T-helper 17 cell (primary cell): ENCODE measurements around the gene IFT122. TPM values are rescaled to one million over a fixed set of nuclear protein-coding genes. Genes with fewer than 3 reads are reported as not detected.

Source experiments
- ATAC-seq: fragments of 150-1000 bp; cut with Tn5 transposase; 2 replicates; pipeline ENCODE4 v1.10.0; 2021; ENCODE audit warnings: mild to moderate bottlenecking, moderate library complexity
- DNase-seq, 3 donors: peaks; one replicate each; pipeline versions ENCODE4 v3.0.0 to v3.0.0-alpha.2; 2020 to 2021
- H3K9me3 ChIP-seq: one replicate; pipeline ENCODE4 v1.7.0; 2013; ENCODE audit warnings: low read length, mild to moderate bottlenecking; ENCODE audit not compliant: control insufficient read depth, poor library complexity, severe bottlenecking
- H3K27ac Mint-ChIP-seq: one replicate; pipeline ENCODE4 v1.8.0; 2022; ENCODE audit warnings: mild to moderate bottlenecking, moderate library complexity, mixed read lengths
- H3K27me3 Mint-ChIP-seq: one replicate; pipeline ENCODE4 v1.8.0; 2022; ENCODE audit warnings: mixed read lengths
- H3K36me3 Mint-ChIP-seq: one replicate; pipeline ENCODE4 v1.8.0; 2022; ENCODE audit warnings: low read depth, mixed read lengths
- H3K4me1 Mint-ChIP-seq: one replicate; pipeline ENCODE4 v1.8.0; 2022; ENCODE audit warnings: mild to moderate bottlenecking, mixed read lengths
- H3K4me3 Mint-ChIP-seq: one replicate; pipeline ENCODE4 v1.8.0; 2022; ENCODE audit warnings: mild to moderate bottlenecking, moderate library complexity, mixed read lengths
- total RNA-seq, 4 donors: library from RNA in 2 of 4; stranded (reverse) in 2 of 4; gene quantifications; one replicate each; pipeline ENCODE4 v1.2.3 and lab custom pipeline; 2022 to 2026

IFT122 gene
- total RNA-seq, 2 donors from 2014 or later, result 20.1 to 22.8 TPM

- peaks cover 9% of the 10 kb centered on the region for H3K4me1 Mint-ChIP-seq
- peak overlapping the region; percentile 45 for H3K27ac Mint-ChIP-seq
- no peaks in the 10 kb centered on the region for H3K9me3 ChIP-seq
- peaks cover 9% of the 10 kb centered on the region for H3K27me3 Mint-ChIP-seq
- DNase-seq (no peak), ATAC-seq (no peak)
- no peaks in the 10 kb centered on the region for H3K36me3 Mint-ChIP-seq
- no peak overlapping the region for H3K4me3 Mint-ChIP-seq
Measured at GRCh38 chr3:129529436-129530210, 89.6 kb downstream of the IFT122 start.

GRCh38 chr3:129530251-129530791 is 90.3 kb downstream of the IFT122 start:
- Mint-ChIP-seq H3K27me3 (peaks cover 9% of the 10 kb centered on the region), H3K36me3 (no peaks in the 10 kb centered on the region), H3K4me3 (no peak overlapping the region), H3K4me1 (peaks cover 9% of the 10 kb centered on the region), H3K27ac (peak overlapping the region; percentile 56)
- ATAC-seq (no peak), DNase-seq (no peak)
- H3K9me3 ChIP-seq, result no peaks in the 10 kb centered on the region

- H3K9me3 ChIP-seq, result no peaks in the 10 kb centered on the region
- H3K36me3 Mint-ChIP-seq, result no peaks in the 10 kb centered on the region
- H3K4me1 Mint-ChIP-seq, result peaks cover 9% of the 10 kb centered on the region
- peak overlapping the region; percentile 56 for H3K27ac Mint-ChIP-seq
- DNase-seq (no peak), ATAC-seq (no peak)
- peaks cover 9% of the 10 kb centered on the region for H3K27me3 Mint-ChIP-seq
- H3K4me3 Mint-ChIP-seq, result no peak overlapping the region
Measured at GRCh38 chr3:129530821-129531220, 90.8 kb downstream of the IFT122 start.

GRCh38 chr3:129531699-129532098 is 91.7 kb downstream of the IFT122 start:
- DNase-seq (no peak), ATAC-seq (no peak)
- peaks cover 9% of the 10 kb centered on the region for H3K4me1 Mint-ChIP-seq
- H3K27ac Mint-ChIP-seq, result no peak overlapping the region
- H3K36me3 Mint-ChIP-seq, result no peaks in the 10 kb centered on the region
- no peaks in the 10 kb centered on the region for H3K9me3 ChIP-seq
- no peak overlapping the region for H3K4me3 Mint-ChIP-seq
- H3K27me3 Mint-ChIP-seq, result peaks cover 9% of the 10 kb centered on the region

- Mint-ChIP-seq H3K4me3 (no peak overlapping the region), H3K27ac (no peak overlapping the region), H3K4me1 (peaks cover 8% of the 10 kb centered on the region), H3K36me3 (no peaks in the 10 kb centered on the region), H3K27me3 (peaks cover 9% of the 10 kb centered on the region)
- no peaks in the 10 kb centered on the region for H3K9me3 ChIP-seq
- DNase-seq (no peak), ATAC-seq (no peak)
Measured at GRCh38 chr3:129532261-129532660, 92.2 kb downstream of the IFT122 start.

GRCh38 chr3:129533406-129533805 is 93.4 kb downstream of the IFT122 start:
- no peak for DNase-seq

GRCh38 chr3:129534428-129535027 is 94.5 kb downstream of the IFT122 start:
- Mint-ChIP-seq H3K4me3 (no peak overlapping the region), H3K4me1 (peaks cover 5% of the 10 kb centered on the region), H3K27me3 (peaks cover 9% of the 10 kb centered on the region), H3K27ac (peak overlapping the region; percentile 9), H3K36me3 (no peaks in the 10 kb centered on the region)
- ATAC-seq (no peak), DNase-seq (no peak)
- H3K9me3 ChIP-seq, result no peaks in the 10 kb centered on the region

More at GRCh38 chr3:129533406-129533805, 93.4 kb downstream of the IFT122 start:
- Mint-ChIP-seq H3K4me3 (no peak overlapping the region), H3K36me3 (no peaks in the 10 kb centered on the region), H3K27ac (no peak overlapping the region), H3K27me3 (peaks cover 9% of the 10 kb centered on the region), H3K4me1 (peaks cover 5% of the 10 kb centered on the region)
- no peak for ATAC-seq
- no peaks in the 10 kb centered on the region for H3K9me3 ChIP-seq

- Mint-ChIP-seq H3K4me3 (no peak overlapping the region), H3K27ac (no peak overlapping the region), H3K27me3 (peaks cover 9% of the 10 kb centered on the region), H3K36me3 (no peaks in the 10 kb centered on the region), H3K4me1 (peaks cover 3% of the 10 kb centered on the region)
- H3K9me3 ChIP-seq, result no peaks in the 10 kb centered on the region
- no peak for DNase-seq
- ATAC-seq, result no peak
Measured at GRCh38 chr3:129535075-129535474, 95.1 kb downstream of the IFT122 start.

GRCh38 chr3:129536374-129536667 is 96.3 kb downstream of the IFT122 start:
- H3K4me1 Mint-ChIP-seq, result peaks cover 3% of the 10 kb centered on the region
- peaks cover 8% of the 10 kb centered on the region for H3K27me3 Mint-ChIP-seq
- no peak for ATAC-seq
- H3K9me3 ChIP-seq, result no peaks in the 10 kb centered on the region
- no peak for DNase-seq
- peak overlapping the region; percentile 25 for H3K4me3 Mint-ChIP-seq
- H3K27ac Mint-ChIP-seq, result no peak overlapping the region
- no peaks in the 10 kb centered on the region for H3K36me3 Mint-ChIP-seq

- DNase-seq (no peak), ATAC-seq (no peak)
- Mint-ChIP-seq H3K36me3 (no peaks in the 10 kb centered on the region), H3K27me3 (peaks cover 3% of the 10 kb centered on the region), H3K27ac (no peak overlapping the region), H3K4me1 (peaks cover 3% of the 10 kb centered on the region), H3K4me3 (no peak overlapping the region)
- H3K9me3 ChIP-seq, result no peaks in the 10 kb centered on the region
Measured at GRCh38 chr3:129536804-129537203, 96.8 kb downstream of the IFT122 start.

- no peaks in the 10 kb centered on the region for H3K36me3 Mint-ChIP-seq
Measured at GRCh38 chr3:129539206-129539605, 99.2 kb downstream of the IFT122 start.

GRCh38 chr3:129540776-129541516 is 100.9 kb downstream of the IFT122 start:
- DNase-seq (no peak), ATAC-seq (no peak)
- Mint-ChIP-seq H3K27me3 (no peaks in the 10 kb centered on the region), H3K4me3 (no peak overlapping the region), H3K4me1 (peaks cover 2% of the 10 kb centered on the region), H3K36me3 (no peaks in the 10 kb centered on the region), H3K27ac (no peak overlapping the region)
- no peaks in the 10 kb centered on the region for H3K9me3 ChIP-seq

More at GRCh38 chr3:129539206-129539605, 99.2 kb downstream of the IFT122 start:
- no peak for DNase-seq
- no peak for ATAC-seq
- H3K4me1 Mint-ChIP-seq, result peaks cover 2% of the 10 kb centered on the region
- H3K27me3 Mint-ChIP-seq, result no peaks in the 10 kb centered on the region
- H3K4me3 Mint-ChIP-seq, result no peak overlapping the region
- no peaks in the 10 kb centered on the region for H3K9me3 ChIP-seq
- H3K27ac Mint-ChIP-seq, result no peak overlapping the region

- no peaks in the 10 kb centered on the region for H3K36me3 Mint-ChIP-seq
- no peak overlapping the region for H3K27ac Mint-ChIP-seq
- DNase-seq, result no peak
- no peaks in the 10 kb centered on the region for H3K9me3 ChIP-seq
- H3K4me3 Mint-ChIP-seq, result no peak overlapping the region
- no peaks in the 10 kb centered on the region for H3K27me3 Mint-ChIP-seq
- no peak for ATAC-seq
- H3K4me1 Mint-ChIP-seq, result peaks cover 2% of the 10 kb centered on the region
Measured at GRCh38 chr3:129542747-129543146, 102.7 kb downstream of the IFT122 start.
